SU-DHL-6 (cell line): ENCODE data around the gene PDE1C.

Source experiments
- CTCF ChIP-seq: fragments of 200-600 bp; sonication (generic); IDR thresholded peaks from one replicate; pipeline ENCODE4 v1.5.1; 2017; ENCODE audit warnings: antibody characterized with exemption, mild to moderate bottlenecking, low read length, moderate library complexity; ENCODE audit not compliant: insufficient read depth, poor library complexity, severe bottlenecking
- EZH2phosphoT487 ChIP-seq: fragments of 200-600 bp; sonication (generic), shearing (Covaris generic); conservative IDR thresholded peaks from 2 replicates; pipeline ENCODE4 v1.6.1; 2018; ENCODE audit warnings: mild to moderate bottlenecking, antibody characterized with exemption, low read length, moderate library complexity, mixed read lengths

- peak; percentile 53 for TF ChIP-seq CTCF
- no peak for TF ChIP-seq EZH2phosphoT487
Measured at GRCh38 chr7:31782411-31782991, 287.7 kb downstream of the PDE1C start.
